Astrocyte (in vitro differentiated cells and primary cell): ENCODE measurements around the gene KANK2. TPM values are rescaled to one million over a fixed set of nuclear protein-coding genes. Genes with fewer than 3 reads are reported as not detected.

Experiments used
- DNase-seq: peaks from one replicate; pipeline ENCODE4 v3.0.0-alpha.2; 2010; ENCODE audit warnings: low read depth
- FAIRE-seq: peaks from 2 replicates; lab custom pipeline; 2011; peaks lifted over from hg19 to GRCh38; lab: Jason Lieb, UNC
- H2AFZ ChIP-seq: 2 replicates; pipeline ENCODE4 v1.6.0; 2012; ENCODE audit warnings: low read depth, low read length, inconsistent platforms
- H3K27ac ChIP-seq: 2 replicates; pipeline ENCODE4 v1.5.1; 2011; ENCODE audit warnings: low read depth, low read length, inconsistent platforms
- H3K27me3 ChIP-seq: 2 replicates; pipeline ENCODE4 v1.6.0; 2011; ENCODE audit warnings: low read length, inconsistent platforms; ENCODE audit not compliant: insufficient read depth
- H3K36me3 ChIP-seq: 2 replicates; pipeline ENCODE4 v1.5.1; 2011; ENCODE audit warnings: low read length, inconsistent platforms; ENCODE audit not compliant: insufficient read depth
- H3K4me1 ChIP-seq: 2 replicates; pipeline ENCODE4 v1.5.1; 2011; ENCODE audit warnings: low read length, inconsistent platforms; ENCODE audit not compliant: insufficient read depth
- H3K4me2 ChIP-seq: 2 replicates; pipeline ENCODE4 v1.6.0; 2012; ENCODE audit warnings: low read length, inconsistent platforms
- H3K4me3 ChIP-seq: 2 replicates; pipeline ENCODE4 v1.5.1; 2011; ENCODE audit warnings: low read depth, mild to moderate bottlenecking, low read length, inconsistent platforms; ENCODE audit not compliant: insufficient read depth
- H3K79me2 ChIP-seq: 2 replicates; pipeline ENCODE4 v1.6.0; 2012; ENCODE audit warnings: mild to moderate bottlenecking, low read length, inconsistent platforms; ENCODE audit not compliant: insufficient read depth
- H3K9ac ChIP-seq: 2 replicates; pipeline ENCODE4 v1.6.0; 2012; ENCODE audit warnings: mild to moderate bottlenecking, low read length, inconsistent platforms
- H3K9me3 ChIP-seq: 2 replicates; pipeline ENCODE4 v1.5.1; 2012; ENCODE audit warnings: low read depth, mild to moderate bottlenecking, low read length, inconsistent platforms; ENCODE audit not compliant: insufficient read depth
- H4K20me1 ChIP-seq: 2 replicates; pipeline ENCODE4 v1.6.0; 2012; ENCODE audit warnings: low read length, inconsistent platforms; ENCODE audit not compliant: insufficient read depth
- H3K27ac Mint-ChIP-seq: one replicate; pipeline ENCODE4 v1.8.0; 2021; ENCODE audit warnings: mild to moderate bottlenecking, mixed read lengths; ENCODE audit not compliant: unreplicated experiment
- H3K27me3 Mint-ChIP-seq: one replicate; pipeline ENCODE4 v1.8.0; 2021; ENCODE audit warnings: low read depth, mixed read lengths; ENCODE audit not compliant: unreplicated experiment
- H3K36me3 Mint-ChIP-seq: one replicate; pipeline ENCODE4 v1.8.0; 2021; ENCODE audit warnings: low read depth, mixed read lengths; ENCODE audit not compliant: unreplicated experiment
- H3K4me1 Mint-ChIP-seq: one replicate; pipeline ENCODE4 v1.8.0; 2021; ENCODE audit warnings: low read depth, mixed read lengths; ENCODE audit not compliant: unreplicated experiment
- H3K4me3 Mint-ChIP-seq: one replicate; pipeline ENCODE4 v1.8.0; 2021; ENCODE audit warnings: mild to moderate bottlenecking, moderate library complexity, mixed read lengths; ENCODE audit not compliant: unreplicated experiment
- H3K9me3 Mint-ChIP-seq: one replicate; pipeline ENCODE4 v1.8.0; 2021; ENCODE audit warnings: mild to moderate bottlenecking, mixed read lengths; ENCODE audit not compliant: unreplicated experiment
- CTCF ChIP-seq: IDR thresholded peaks from 2 replicates; pipeline ENCODE4 v1.5.1; 2011; ENCODE audit warnings: low read depth, mild to moderate bottlenecking, inconsistent platforms, low read length, moderate library complexity; ENCODE audit not compliant: insufficient read depth
- EZH2 ChIP-seq: IDR thresholded peaks from 2 replicates; pipeline ENCODE4 v1.6.1; 2012; ENCODE audit warnings: mild to moderate bottlenecking, low read length, inconsistent platforms; ENCODE audit not compliant: insufficient read depth
- total RNA-seq: library from RNA; stranded (reverse); gene quantifications from 2 replicates; pipeline ENCODE4 v1.2.1, GENCODE V29; 2021

Gene KANK2
- total RNA-seq, 1 donor from 2014 or later = 50.3 TPM

- Mint-ChIP-seq H3K27me3 (no peaks in the 10 kb centered on the region), H3K27ac (no peak overlapping the region), H3K36me3 (peaks cover 20% of the 10 kb centered on the region), H3K9me3 (peaks cover 3% of the 10 kb centered on the region), H3K4me3 (peak overlapping the region; percentile 20), H3K4me1 (peaks cover 5% of the 10 kb centered on the region)
- Histone ChIP-seq H3K9me3 (no peaks in the 10 kb centered on the region), H3K79me2 (peaks cover 32% of the 10 kb centered on the region), H3K4me3 (no peak overlapping the region), H3K27ac (no peak overlapping the region), H2AFZ (no peak overlapping the region), H4K20me1 (peaks cover 17% of the 10 kb centered on the region), H3K27me3 (no peaks in the 10 kb centered on the region), H3K4me2 (peak overlapping the region; percentile 7), H3K4me1 (peaks cover 21% of the 10 kb centered on the region), H3K36me3 (peaks cover 5% of the 10 kb centered on the region), H3K9ac (no peak overlapping the region)
- FAIRE-seq (no peak), DNase-seq (peak; percentile 20)
- no peak for TF ChIP-seq EZH2
- TF ChIP-seq CTCF = no peak
Measured at GRCh38 chr19:11191273-11191755, 6.0 kb downstream of the KANK2 start.

DNA sequence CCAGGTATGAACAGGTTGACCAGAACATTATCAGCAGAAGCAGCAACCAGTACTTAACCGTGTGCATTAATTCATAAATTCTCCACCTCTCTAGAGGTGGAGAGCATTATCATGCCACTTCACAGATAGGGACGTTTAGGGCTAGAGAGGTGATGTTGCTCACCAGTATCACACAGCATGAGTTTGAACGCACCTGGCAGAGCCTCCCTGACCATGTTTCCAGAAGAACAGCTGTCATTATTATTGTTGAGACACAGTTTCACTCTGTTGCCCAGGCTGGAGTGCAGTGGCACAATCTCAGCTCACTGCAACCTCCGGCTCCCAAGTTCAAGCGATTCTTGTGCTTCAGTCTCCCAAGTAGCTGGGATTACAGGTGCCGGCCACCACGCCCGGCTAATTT, 6.8 kb downstream of the KANK2 start:
- H3K36me3 ChIP-seq = peaks cover 5% of the 10 kb centered on the region
- no peak overlapping the region for H3K4me3 ChIP-seq
- H3K9me3 Mint-ChIP-seq = peaks cover 3% of the 10 kb centered on the region
- DNase-seq (no peak), FAIRE-seq (no peak)
- H3K36me3 Mint-ChIP-seq = peaks cover 23% of the 10 kb centered on the region
- H3K4me3 Mint-ChIP-seq = no peak overlapping the region
- H3K79me2 ChIP-seq = peaks cover 26% of the 10 kb centered on the region
- H3K27me3 Mint-ChIP-seq = no peaks in the 10 kb centered on the region
- H2AFZ ChIP-seq = no peak overlapping the region
- no peaks in the 10 kb centered on the region for H3K9me3 ChIP-seq
- no peaks in the 10 kb centered on the region for H3K27me3 ChIP-seq
- H3K4me2 ChIP-seq = no peak overlapping the region
- peaks cover 16% of the 10 kb centered on the region for H3K4me1 ChIP-seq
- no peak overlapping the region for H3K27ac Mint-ChIP-seq
- H3K27ac ChIP-seq = no peak overlapping the region
- peaks cover 3% of the 10 kb centered on the region for H3K4me1 Mint-ChIP-seq
- TF ChIP-seq CTCF = no peak
- no peak for TF ChIP-seq EZH2
- H3K9ac ChIP-seq = no peak overlapping the region
- H4K20me1 ChIP-seq = peaks cover 12% of the 10 kb centered on the region

DNA sequence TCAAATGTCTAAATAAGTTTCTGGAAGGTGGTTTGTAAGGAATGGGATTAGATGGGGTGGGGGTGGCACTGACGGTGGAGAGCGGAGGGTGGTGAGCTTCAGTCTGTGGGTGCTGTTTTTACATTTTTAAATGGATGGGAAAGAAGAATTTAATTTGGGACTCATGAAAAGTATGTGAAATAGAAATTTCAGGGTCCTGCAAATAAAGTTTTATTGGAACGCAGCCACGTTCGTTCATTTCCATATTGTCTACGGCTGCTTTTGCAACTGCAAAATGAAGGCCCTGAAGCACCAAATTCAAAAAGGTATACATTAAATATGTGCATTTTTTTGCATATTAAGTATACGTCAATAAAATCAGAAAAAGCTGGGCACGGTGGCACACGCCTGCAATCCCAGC, 9.9 kb downstream of the KANK2 start:
- Histone ChIP-seq H3K9me3 (no peaks in the 10 kb centered on the region), H3K27me3 (no peaks in the 10 kb centered on the region), H2AFZ (no peak overlapping the region), H3K4me2 (no peak overlapping the region), H3K4me3 (no peak overlapping the region), H3K9ac (no peak overlapping the region), H3K79me2 (peaks cover 9% of the 10 kb centered on the region), H3K4me1 (peaks cover 8% of the 10 kb centered on the region), H4K20me1 (peaks cover 12% of the 10 kb centered on the region), H3K36me3 (peaks cover 8% of the 10 kb centered on the region), H3K27ac (no peak overlapping the region)
- no peaks in the 10 kb centered on the region for H3K27me3 Mint-ChIP-seq
- TF ChIP-seq CTCF = no peak
- TF ChIP-seq EZH2 = no peak
- no peak overlapping the region for H3K4me3 Mint-ChIP-seq
- H3K9me3 Mint-ChIP-seq = peaks cover 3% of the 10 kb centered on the region
- no peak overlapping the region for H3K27ac Mint-ChIP-seq
- H3K4me1 Mint-ChIP-seq = peaks cover 3% of the 10 kb centered on the region
- peaks cover 29% of the 10 kb centered on the region for H3K36me3 Mint-ChIP-seq
- FAIRE-seq (no peak), DNase-seq (no peak)
